MM.1S (cell line): Measurements from ENCODE around the gene TBC1D21.

Experiments
- DNase-seq: peaks from one replicate; pipeline ENCODE4 v3.0.0-alpha.2; 2015
- H2AFZ ChIP-seq: fragments of 300-600 bp; sonication (generic); 2 replicates; pipeline ENCODE4 v1.6.0; 2016; ENCODE audit warnings: antibody characterized with exemption, low read length
- H3F3A ChIP-seq: fragments of 300-600 bp; sonication (generic); 2 replicates; pipeline ENCODE4 v1.6.1; 2016; ENCODE audit warnings: mild to moderate bottlenecking, antibody characterized with exemption, low read length, moderate library complexity, mixed read lengths; ENCODE audit not compliant: insufficient read depth
- H3K27ac ChIP-seq: fragments of 300-600 bp; sonication (generic); 2 replicates; pipeline ENCODE4 v1.5.1; 2016; ENCODE audit warnings: mild to moderate bottlenecking, low read length
- H3K27me3 ChIP-seq: fragments of 300-600 bp; sonication (generic); replicated peaks from 2 replicates; pipeline ENCODE4 v1.6.0; 2016; ENCODE audit warnings: low read length; ENCODE audit not compliant: insufficient read depth
- H3K36me3 ChIP-seq: fragments of 300-600 bp; sonication (generic); replicated peaks from 2 replicates; pipeline ENCODE4 v1.6.1; 2016; ENCODE audit warnings: mild to moderate bottlenecking, low read length, mixed read lengths; ENCODE audit not compliant: insufficient read depth
- H3K4me1 ChIP-seq: fragments of 300-600 bp; sonication (generic); 2 replicates; pipeline ENCODE4 v1.6.1; 2016; ENCODE audit warnings: low read length, mixed read lengths
- H3K4me2 ChIP-seq: fragments of 300-600 bp; sonication (generic); 2 replicates; pipeline ENCODE4 v1.6.0; 2016; ENCODE audit warnings: low read depth, low read length
- H3K4me3 ChIP-seq: fragments of 300-600 bp; sonication (generic); 2 replicates; pipeline ENCODE4 v1.5.1; 2016; ENCODE audit warnings: low read length, mixed read lengths
- H3K79me2 ChIP-seq: fragments of 300-600 bp; sonication (generic); 2 replicates; pipeline ENCODE4 v1.6.1; 2016; ENCODE audit warnings: mixed run types, low read length, mixed read lengths
- H3K9ac ChIP-seq: fragments of 300-600 bp; sonication (generic); 2 replicates; pipeline ENCODE4 v1.6.1; 2016; ENCODE audit warnings: low read length, mixed read lengths
- H3K9me2 ChIP-seq: fragments of 300-600 bp; sonication (generic); replicated peaks from 2 replicates; pipeline ENCODE4 v1.6.1; 2016; ENCODE audit warnings: mild to moderate bottlenecking, low read length, mixed read lengths; ENCODE audit not compliant: insufficient read depth
- H3K9me3 ChIP-seq: fragments of 300-600 bp; sonication (generic); replicated peaks from 2 replicates; pipeline ENCODE4 v1.6.1; 2016; ENCODE audit warnings: mild to moderate bottlenecking, low read length, mixed read lengths; ENCODE audit not compliant: insufficient read depth
- H4K20me1 ChIP-seq: fragments of 300-600 bp; sonication (generic); 2 replicates; pipeline ENCODE4 v1.6.1; 2016; ENCODE audit warnings: mild to moderate bottlenecking, low read length, moderate library complexity, mixed read lengths; ENCODE audit not compliant: insufficient read depth
- CTCF ChIP-seq: fragments of 300-600 bp; sonication (generic); IDR thresholded peaks from 2 replicates; pipeline ENCODE4 v1.5.1; 2016; ENCODE audit warnings: antibody characterized with exemption, low read length, mixed read lengths
- EZH2 ChIP-seq: fragments of 300-600 bp; sonication (generic); optimal IDR thresholded peaks from 2 replicates; pipeline ENCODE3; 2017; ENCODE audit warnings: low read depth, mild to moderate bottlenecking, antibody characterized with exemption, low read length, mixed read lengths
- EZH2phosphoT487 ChIP-seq: fragments of 300-600 bp; sonication (generic); IDR thresholded peaks from 2 replicates; pipeline ENCODE4 v1.6.1; 2018; ENCODE audit warnings: antibody characterized with exemption, low read length

The TBC1D21 gene

GRCh38 chr15:73891328-73892315 is 18.3 kb downstream of the TBC1D21 start:
- peaks cover 50% of the 10 kb centered on the region for H3K27me3 ChIP-seq
- no peak overlapping the region for H3K4me2 ChIP-seq
- no peak for TF ChIP-seq CTCF
- no peak for TF ChIP-seq EZH2phosphoT487
- no peak for TF ChIP-seq EZH2
- no peak overlapping the region for H3K4me3 ChIP-seq
- DNase-seq, result no peak
- no peaks in the 10 kb centered on the region for H4K20me1 ChIP-seq
- H3K4me1 ChIP-seq, result no peaks in the 10 kb centered on the region
- H3F3A ChIP-seq, result no peaks in the 10 kb centered on the region
- H3K27ac ChIP-seq, result no peak overlapping the region
- H3K9ac ChIP-seq, result no peak overlapping the region
- no peaks in the 10 kb centered on the region for H3K36me3 ChIP-seq
- no peak overlapping the region for H2AFZ ChIP-seq
- no peaks in the 10 kb centered on the region for H3K9me3 ChIP-seq
- no peaks in the 10 kb centered on the region for H3K79me2 ChIP-seq
- no peaks in the 10 kb centered on the region for H3K9me2 ChIP-seq

DNA sequence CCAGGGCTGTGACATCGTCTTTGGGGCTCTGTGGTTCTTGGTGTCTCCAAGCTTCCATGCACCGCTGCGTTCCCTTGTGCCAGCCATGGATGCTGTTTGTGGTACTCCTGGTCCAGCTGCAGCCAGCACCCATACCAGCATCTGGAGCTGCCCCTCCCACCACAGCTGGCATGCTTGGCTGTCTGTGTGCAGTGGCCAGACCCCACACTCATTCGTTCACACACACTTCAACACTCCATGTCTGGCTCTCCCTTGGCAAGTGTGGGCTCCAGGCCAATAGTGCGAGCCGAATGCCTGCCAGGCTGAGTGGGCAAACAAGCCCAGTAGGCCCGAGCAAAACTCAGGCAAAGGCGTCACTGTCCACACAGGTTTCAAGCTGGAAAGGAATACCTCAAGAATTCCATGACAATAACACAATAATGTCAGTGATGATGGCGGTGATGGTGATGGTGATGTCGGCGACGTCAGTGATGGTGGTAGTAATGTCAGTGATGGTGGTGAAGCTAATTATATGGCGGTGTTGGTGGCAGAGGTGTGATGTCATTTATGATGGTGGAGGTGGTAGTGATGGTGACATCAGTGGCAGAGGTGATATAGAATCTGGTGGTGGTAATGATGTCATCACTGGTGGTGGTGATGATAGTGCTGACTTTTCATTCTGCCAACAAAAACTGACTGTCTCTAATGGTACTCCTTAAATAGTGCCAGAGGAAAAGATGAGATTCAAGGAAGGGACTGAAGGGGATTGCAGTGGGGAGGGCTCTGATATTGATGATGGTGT is 19.3 kb downstream of the TBC1D21 start:
- H2AFZ ChIP-seq, result no peak overlapping the region
- no peaks in the 10 kb centered on the region for H3K36me3 ChIP-seq
- no peaks in the 10 kb centered on the region for H4K20me1 ChIP-seq
- H3K9ac ChIP-seq, result no peak overlapping the region
- no peak for TF ChIP-seq EZH2
- no peak for TF ChIP-seq EZH2phosphoT487
- TF ChIP-seq CTCF, result no peak
- no peak overlapping the region for H3K4me3 ChIP-seq
- H3K4me1 ChIP-seq, result no peaks in the 10 kb centered on the region
- no peaks in the 10 kb centered on the region for H3K9me3 ChIP-seq
- DNase-seq, result no peak
- H3K27me3 ChIP-seq, result peaks cover 49% of the 10 kb centered on the region
- H3F3A ChIP-seq, result no peaks in the 10 kb centered on the region
- no peaks in the 10 kb centered on the region for H3K79me2 ChIP-seq
- H3K4me2 ChIP-seq, result no peak overlapping the region
- no peak overlapping the region for H3K27ac ChIP-seq
- H3K9me2 ChIP-seq, result no peaks in the 10 kb centered on the region

- Histone ChIP-seq H2AFZ (no peak overlapping the region), H3K4me2 (no peak overlapping the region), H3K4me3 (no peak overlapping the region), H3K79me2 (no peaks in the 10 kb centered on the region), H3F3A (no peaks in the 10 kb centered on the region), H4K20me1 (no peaks in the 10 kb centered on the region), H3K4me1 (no peaks in the 10 kb centered on the region), H3K27ac (no peak overlapping the region), H3K36me3 (no peaks in the 10 kb centered on the region), H3K9me2 (no peaks in the 10 kb centered on the region), H3K9ac (no peak overlapping the region), H3K27me3 (peaks cover 36% of the 10 kb centered on the region), H3K9me3 (no peaks in the 10 kb centered on the region)
- DNase-seq, result no peak
- TF ChIP-seq EZH2phosphoT487 (no peak), CTCF (no peak), EZH2 (no peak)
These were observed 20.9 kb downstream of the TBC1D21 start for GRCh38 chr15:73894133-73894814.
